A549 (cell line): Measurements from ENCODE around the gene PRR12.

Experiments used
- CTCF ChIP-seq: fragments of >200 bp; sonication (Bioruptor Twin); formaldehyde crosslinking; IDR thresholded peaks from 3 replicates; pipeline ENCODE4 v1.5.1; 2016
- HDAC2 ChIP-seq: fragments of 200-600 bp; sonication (generic); IDR thresholded peaks from 2 replicates; pipeline ENCODE4 v1.6.1; 2016
- HOXA7 ChIP-seq: fragments of 250-450 bp; sonication (Bioruptor Pico); IDR thresholded peaks from 2 replicates; pipeline ENCODE4 v1.5.0; 2020; ENCODE audit warnings: mild to moderate bottlenecking, moderate library complexity
- HOXB5 ChIP-seq: fragments of 250-450 bp; sonication (Bioruptor Pico); IDR thresholded peaks from 2 replicates; pipeline ENCODE4 v1.5.0; 2020; ENCODE audit warnings: mild to moderate bottlenecking, moderate library complexity
- JUNB ChIP-seq: fragments of >200 bp; sonication (Bioruptor Twin); formaldehyde crosslinking; IDR thresholded peaks from 2 replicates; pipeline ENCODE4 v1.6.1; 2016
- KDM1A ChIP-seq: fragments of 200-600 bp; sonication (generic); IDR thresholded peaks from 2 replicates; pipeline ENCODE4 v1.6.1; 2016; ENCODE audit warnings: low read depth, mild to moderate bottlenecking
- MAX ChIP-seq: IDR thresholded peaks from 2 replicates; pipeline ENCODE4 v1.6.1; 2012
- NR3C1 ChIP-seq: fragments of >200 bp; sonication (Bioruptor Twin); formaldehyde crosslinking; IDR thresholded peaks from 3 replicates; pipeline ENCODE4 v1.6.1; 2017
- POLR2A ChIP-seq: IDR thresholded peaks from 2 replicates; pipeline ENCODE4 v1.6.1; 2012; ENCODE audit warnings: mild to moderate bottlenecking, low read length
- RAD21 ChIP-seq, 2 experiments: fragments of >200 bp in 1 of 2; sonication (Bioruptor Twin) in 1 of 2; formaldehyde crosslinking in 1 of 2; IDR thresholded peaks in 1 of 2; conservative IDR thresholded peaks in 1 of 2; 2 replicates in 1 of 2; 3 replicates in 1 of 2; pipeline ENCODE4 v1.6.1; 2012 to 2018; ENCODE audit warnings: inconsistent platforms in 1 of 2
- RFX5 ChIP-seq: fragments of 450-650 bp; IDR thresholded peaks from 2 replicates; pipeline ENCODE4 v1.7.1; 2014; ENCODE audit warnings: antibody characterized with exemption, mild to moderate bottlenecking, moderate library complexity
- SMC3 ChIP-seq: fragments of >200 bp; sonication (Bioruptor Twin); formaldehyde crosslinking; IDR thresholded peaks from 3 replicates; pipeline ENCODE4 v1.6.1; 2018; ENCODE audit warnings: inconsistent platforms
- USF2 ChIP-seq: fragments of 450-650 bp; IDR thresholded peaks from 2 replicates; pipeline ENCODE4 v1.6.1; 2014; ENCODE audit warnings: antibody characterized with exemption
- ZFP36 ChIP-seq: fragments of 450-650 bp; IDR thresholded peaks from 2 replicates; pipeline ENCODE4 v1.6.1; 2014; ENCODE audit warnings: borderline replicate concordance; ENCODE audit not compliant: partially characterized antibody

- no peak for TF ChIP-seq ZFP36
- no peak for TF ChIP-seq POLR2A
- no peak for TF ChIP-seq KDM1A
- TF ChIP-seq HOXB5 (CRISPR knock-in tag), result no peak
- TF ChIP-seq CTCF, result no peak
- TF ChIP-seq SMC3, result no peak
- TF ChIP-seq RAD21 (conservative IDR thresholded peaks at IDR 0.05 in 1 of 2, IDR thresholded peaks at IDR 0.05 in 1 of 2), result no peak
- no peak for TF ChIP-seq JUNB
- TF ChIP-seq RFX5, result no peak
- TF ChIP-seq USF2, result no peak
- TF ChIP-seq MAX, result no peak
- no peak for TF ChIP-seq HOXA7
- TF ChIP-seq NR3C1, result no peak
- TF ChIP-seq HDAC2, result no peak
These were observed 40.1 kb downstream of the PRR12 start for GRCh38 chr19:49631014-49631588.
